Measurements from ENCODE around the gene LMCD1.
A peak's percentile ranks its signal among the peaks of the same experiment; 100 is the strongest.

The LMCD1 gene

GRCh38 chr3:8621141-8621540, 119.5 kb downstream of the LMCD1 start:
- Histone ChIP-seq H3K27me3 (ENCODE audit: control insufficient read depth in 3 of 3, insufficient read depth in 3 of 3, low read depth in 1 of 3, low read length in 3 of 3) (no peaks in the 10 kb centered on the region), H3K18ac (ENCODE audit: low read length) (no peak overlapping the region), H3K4me2 (ENCODE audit: insufficient read depth, low read length, poor library complexity, severe bottlenecking) (no peak overlapping the region), H2BK12ac (ENCODE audit: low read length) (no peak overlapping the region), H3K4ac (ENCODE audit: low read length) (no peak overlapping the region), H3K9ac (ENCODE audit: low read depth, low read length, poor library complexity) (no peak overlapping the region), H4K8ac (ENCODE audit: low read depth, low read length) (no peak overlapping the region), H3K14ac (ENCODE audit: low read length) (no peak overlapping the region), H3K23ac (ENCODE audit: low read depth, low read length, poor library complexity) (no peak overlapping the region), H3K4me1 (ENCODE audit: control insufficient read depth in 2 of 2, insufficient read depth in 1 of 2, low read depth in 1 of 2, low read length in 2 of 2) (peaks cover 11 to 15% of the 10 kb centered on the region in 2 donors), H2BK5ac (ENCODE audit: low read length) (no peak overlapping the region), H2BK120ac (ENCODE audit: low read depth, low read length) (no peak overlapping the region), H3K79me1 (ENCODE audit: low read depth, low read length) (no peaks in the 10 kb centered on the region), H3K36me3 (replicated peaks in 1 of 2; ENCODE audit: control insufficient read depth in 2 of 2, insufficient read depth in 2 of 2, low read length in 2 of 2) (no peaks in the 10 kb centered on the region), H3K27ac (replicated peaks; ENCODE audit: low read length) (no peak overlapping the region), H3K9me3 (replicated peaks in 1 of 2; ENCODE audit: control insufficient read depth in 2 of 2, insufficient read depth in 1 of 2, low read depth in 1 of 2, low read length in 2 of 2) (peaks cover 0 to 29% of the 10 kb centered on the region in 2 donors), H3K4me3 (ENCODE audit: low read length in 2 of 2) (no peak overlapping the region), H2AFZ (ENCODE audit: low read length) (no peak overlapping the region), H2BK15ac (ENCODE audit: low read length) (no peak overlapping the region), H4K91ac (ENCODE audit: low read depth, low read length, poor library complexity) (no peak overlapping the region), H2AK5ac (ENCODE audit: low read depth, low read length) (no peak overlapping the region)
- DNase-seq (ENCODE audit: low spot score), result no peak
- WGBS, 2 donors (ENCODE audit: extremely low coverage in 2 of 2, insufficient read length in 2 of 2, insufficient replicate concordance in 1 of 2), result no CpG with 5 or more reads among the region's 3 CpGs

- H3K4me1 ChIP-seq (ENCODE audit: control insufficient read depth in 2 of 2, insufficient read depth in 1 of 2, low read depth in 1 of 2, low read length in 2 of 2), result peaks cover 11 to 16% of the 10 kb centered on the region in 2 donors
- H3K4ac ChIP-seq (ENCODE audit: low read length), result no peak overlapping the region
- DNase-seq (ENCODE audit: low spot score), result no peak
- H3K27ac ChIP-seq (replicated peaks; ENCODE audit: low read length), result no peak overlapping the region
- H2BK12ac ChIP-seq (ENCODE audit: low read length), result no peak overlapping the region
- H3K79me1 ChIP-seq (ENCODE audit: low read depth, low read length), result no peaks in the 10 kb centered on the region
- no CpG with 5 or more reads among the region's 4 CpGs for WGBS, 2 donors (ENCODE audit: extremely low coverage in 2 of 2, insufficient read length in 2 of 2, insufficient replicate concordance in 1 of 2)
- H2BK120ac ChIP-seq (ENCODE audit: low read depth, low read length), result no peak overlapping the region
- no peak overlapping the region for H2AK5ac ChIP-seq (ENCODE audit: low read depth, low read length)
- no peak overlapping the region for H3K4me3 ChIP-seq (ENCODE audit: low read length in 2 of 2)
- no peak overlapping the region for H2AFZ ChIP-seq (ENCODE audit: low read length)
- no peak overlapping the region for H3K14ac ChIP-seq (ENCODE audit: low read length)
- no peak overlapping the region for H4K8ac ChIP-seq (ENCODE audit: low read depth, low read length)
- no peak overlapping the region for H4K91ac ChIP-seq (ENCODE audit: low read depth, low read length, poor library complexity)
- no peaks in the 10 kb centered on the region for H3K36me3 ChIP-seq (replicated peaks in 1 of 2; ENCODE audit: control insufficient read depth in 2 of 2, insufficient read depth in 2 of 2, low read length in 2 of 2)
- H3K23ac ChIP-seq (ENCODE audit: low read depth, low read length, poor library complexity), result no peak overlapping the region
- H3K9ac ChIP-seq (ENCODE audit: low read depth, low read length, poor library complexity), result no peak overlapping the region
- no peak overlapping the region for H2BK5ac ChIP-seq (ENCODE audit: low read length)
- H3K18ac ChIP-seq (ENCODE audit: low read length), result no peak overlapping the region
- no peak overlapping the region for H2BK15ac ChIP-seq (ENCODE audit: low read length)
- H3K4me2 ChIP-seq (ENCODE audit: insufficient read depth, low read length, poor library complexity, severe bottlenecking), result no peak overlapping the region
- H3K9me3 ChIP-seq (replicated peaks in 1 of 2; ENCODE audit: control insufficient read depth in 2 of 2, insufficient read depth in 1 of 2, low read depth in 1 of 2, low read length in 2 of 2), result peaks cover 0 to 29% of the 10 kb centered on the region in 2 donors
- no peaks in the 10 kb centered on the region for H3K27me3 ChIP-seq (ENCODE audit: control insufficient read depth in 3 of 3, insufficient read depth in 3 of 3, low read depth in 1 of 3, low read length in 3 of 3)
Observed at GRCh38 chr3:8621872-8622271, 120.2 kb downstream of the LMCD1 start.

DNA sequence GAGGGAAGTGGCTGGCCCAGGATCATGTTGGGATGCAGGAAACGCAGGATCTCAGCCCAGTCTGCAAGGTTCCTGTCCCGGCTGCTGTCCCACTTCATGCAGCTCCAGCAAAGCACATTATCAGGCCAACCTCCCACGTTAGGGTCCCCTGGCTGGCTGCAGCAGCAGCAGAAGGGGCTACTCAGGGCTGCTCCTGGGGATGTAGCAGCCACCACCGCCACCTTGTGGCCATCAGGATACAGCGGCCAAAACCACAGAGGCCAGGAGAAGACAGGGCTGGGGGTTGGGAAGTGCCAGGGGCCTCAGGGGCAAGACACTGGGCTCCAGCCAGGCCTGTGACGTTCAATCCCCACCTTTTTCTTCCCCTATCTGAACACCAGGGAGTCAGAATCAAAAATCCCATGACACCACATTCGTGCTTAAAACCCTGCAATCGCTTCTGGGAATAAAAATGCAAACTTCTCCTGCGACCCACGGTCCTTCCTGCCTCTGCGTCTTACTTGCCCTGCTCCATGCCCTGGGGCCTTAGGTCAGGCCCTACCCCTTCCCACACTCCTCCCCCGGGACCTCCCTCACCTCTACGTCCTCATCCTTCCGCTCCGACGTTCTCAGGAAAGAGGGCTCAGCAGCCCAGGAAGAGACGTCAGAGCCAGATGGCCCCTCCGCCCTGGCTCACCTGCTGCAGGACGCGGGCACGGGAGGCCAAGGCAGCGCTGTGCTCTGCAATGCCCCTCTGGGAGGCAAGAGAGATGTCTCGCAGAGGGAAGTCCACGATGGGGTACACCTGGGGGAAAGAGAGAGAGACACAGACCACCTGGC, 121.5 kb downstream of the LMCD1 start:
- Histone ChIP-seq H3K27ac (replicated peaks; ENCODE audit: low read length) (no peak overlapping the region), H3K14ac (ENCODE audit: low read length) (peak overlapping the region; percentile 14), H3K4ac (ENCODE audit: low read length) (peak overlapping the region; percentile 96), H4K8ac (ENCODE audit: low read depth, low read length) (no peak overlapping the region), H2BK120ac (ENCODE audit: low read depth, low read length) (peak overlapping the region; percentile 16), H3K18ac (ENCODE audit: low read length) (peak overlapping the region; percentile 88), H3K9me3 (replicated peaks in 1 of 2; ENCODE audit: control insufficient read depth in 2 of 2, insufficient read depth in 1 of 2, low read depth in 1 of 2, low read length in 2 of 2) (peaks cover 0 to 23% of the 10 kb centered on the region in 2 donors), H3K27me3 (ENCODE audit: control insufficient read depth in 3 of 3, insufficient read depth in 3 of 3, low read depth in 1 of 3, low read length in 3 of 3) (no peaks in the 10 kb centered on the region), H4K91ac (ENCODE audit: low read depth, low read length, poor library complexity) (no peak overlapping the region), H2BK5ac (ENCODE audit: low read length) (no peak overlapping the region), H3K4me2 (ENCODE audit: insufficient read depth, low read length, poor library complexity, severe bottlenecking) (no peak overlapping the region), H2BK12ac (ENCODE audit: low read length) (peak overlapping the region; percentile 88), H3K23ac (ENCODE audit: low read depth, low read length, poor library complexity) (peak overlapping the region; percentile 77), H3K9ac (ENCODE audit: low read depth, low read length, poor library complexity) (no peak overlapping the region), H3K36me3 (replicated peaks in 1 of 2; ENCODE audit: control insufficient read depth in 2 of 2, insufficient read depth in 2 of 2, low read length in 2 of 2) (no peaks in the 10 kb centered on the region), H2BK15ac (ENCODE audit: low read length) (peak overlapping the region; percentile 88), H3K4me3 (ENCODE audit: low read length in 2 of 2) (no peak overlapping the region), H3K79me1 (ENCODE audit: low read depth, low read length) (no peaks in the 10 kb centered on the region), H2AFZ (ENCODE audit: low read length) (peak overlapping the region; percentile 84), H2AK5ac (ENCODE audit: low read depth, low read length) (peak overlapping the region; percentile 72), H3K4me1 (ENCODE audit: control insufficient read depth in 2 of 2, insufficient read depth in 1 of 2, low read depth in 1 of 2, low read length in 2 of 2) (peaks cover 11 to 16% of the 10 kb centered on the region in 2 donors)
- no CpG with 5 or more reads among the region's 24 CpGs for WGBS, 2 donors (ENCODE audit: extremely low coverage in 2 of 2, insufficient read length in 2 of 2, insufficient replicate concordance in 1 of 2)
- peak; percentile 72 for DNase-seq (ENCODE audit: low spot score)

GRCh38 chr3:8623741-8624140, 122.1 kb downstream of the LMCD1 start:
- Histone ChIP-seq H3K4me3 (ENCODE audit: low read length in 2 of 2) (no peak overlapping the region), H3K23ac (ENCODE audit: low read depth, low read length, poor library complexity) (peak overlapping the region; percentile 77), H2BK5ac (ENCODE audit: low read length) (no peak overlapping the region), H3K27me3 (ENCODE audit: control insufficient read depth in 3 of 3, insufficient read depth in 3 of 3, low read depth in 1 of 3, low read length in 3 of 3) (no peaks in the 10 kb centered on the region), H3K9ac (ENCODE audit: low read depth, low read length, poor library complexity) (no peak overlapping the region), H4K91ac (ENCODE audit: low read depth, low read length, poor library complexity) (no peak overlapping the region), H3K4ac (ENCODE audit: low read length) (peak overlapping the region; percentile 96), H2BK120ac (ENCODE audit: low read depth, low read length) (no peak overlapping the region), H2BK12ac (ENCODE audit: low read length) (no peak overlapping the region), H3K27ac (replicated peaks; ENCODE audit: low read length) (no peak overlapping the region), H4K8ac (ENCODE audit: low read depth, low read length) (no peak overlapping the region), H2BK15ac (ENCODE audit: low read length) (peak overlapping the region; percentile 88), H3K4me1 (ENCODE audit: control insufficient read depth in 2 of 2, insufficient read depth in 1 of 2, low read depth in 1 of 2, low read length in 2 of 2) (peaks cover 11 to 16% of the 10 kb centered on the region in 2 donors), H3K9me3 (replicated peaks in 1 of 2; ENCODE audit: control insufficient read depth in 2 of 2, insufficient read depth in 1 of 2, low read depth in 1 of 2, low read length in 2 of 2) (peaks cover 0 to 17% of the 10 kb centered on the region in 2 donors), H3K79me1 (ENCODE audit: low read depth, low read length) (no peaks in the 10 kb centered on the region), H3K14ac (ENCODE audit: low read length) (no peak overlapping the region), H3K36me3 (replicated peaks in 1 of 2; ENCODE audit: control insufficient read depth in 2 of 2, insufficient read depth in 2 of 2, low read length in 2 of 2) (no peaks in the 10 kb centered on the region), H2AK5ac (ENCODE audit: low read depth, low read length) (peak overlapping the region; percentile 72), H3K4me2 (ENCODE audit: insufficient read depth, low read length, poor library complexity, severe bottlenecking) (no peak overlapping the region), H2AFZ (ENCODE audit: low read length) (peak overlapping the region; percentile 84), H3K18ac (ENCODE audit: low read length) (peak overlapping the region; percentile 88)
- WGBS, 2 donors (ENCODE audit: extremely low coverage in 2 of 2, insufficient read length in 2 of 2, insufficient replicate concordance in 1 of 2), result no CpG with 5 or more reads among the region's 14 CpGs
- no peak for DNase-seq (ENCODE audit: low spot score)

All from neuronal stem cell (in vitro differentiated cells).